Heart left ventricle (tissue), 13 donors: ENCODE results near the gene DSG1.

Source experiments
- POLR2A ChIP-seq, 2 donors: fragments of 450-650 bp; IDR thresholded peaks; one replicate each; pipeline ENCODE4 v1.6.1; 2017; ENCODE audit warnings: antibody characterized with exemption in 2 of 2, mild to moderate bottlenecking in 2 of 2, moderate library complexity in 2 of 2
- TF ChIP-seq, protein P1 (sequence below), 12 donors: fragments of 200-600 bp; sonication (generic) in 4 of 12; IDR thresholded peaks; one replicate each; pipeline versions ENCODE4 v1.5.0 to v1.8.0; 2018 to 2022; ENCODE audit warnings: antibody characterized with exemption in 12 of 12, mild to moderate bottlenecking in 5 of 12
- donor health status: ischemic (EF 13 %, LVEDD 7.1; RV severe dilation, severe dysfunction).
- donor health status: DM: no; HTN: yes; CAD: no.
- donor health status: DM: no; HTN: no; CAD: no.
- donor health status: ischemic (EF 25% LVEDD 6.9; RV normal size, moderate dysfunction).
- donor health status: ischemic (EF 25% LVEDD 5.7; RV mildly dilated, moderate dysfunction).
- donor health status: ischemic (EF 35%, LVEDD 5.7; RV mildly dilated, moderate dysfunction).
- donor health status: nonischemic (EF 11% LVEDD 7.7; RV severe dilation, severe dysfunction).
- donor health status: DM: yes; HTN: yes; CAD: no.
- donor health status: PGD.
- donor health status: ischemic (EF 29% LVEDD 5.4; RV normal size, mild dysfunction).
- donor health status: nonischemic (EF 23%, LVEDD 6.1; RV moderate dilation, normal function).

- TF ChIP-seq, protein P1, sequence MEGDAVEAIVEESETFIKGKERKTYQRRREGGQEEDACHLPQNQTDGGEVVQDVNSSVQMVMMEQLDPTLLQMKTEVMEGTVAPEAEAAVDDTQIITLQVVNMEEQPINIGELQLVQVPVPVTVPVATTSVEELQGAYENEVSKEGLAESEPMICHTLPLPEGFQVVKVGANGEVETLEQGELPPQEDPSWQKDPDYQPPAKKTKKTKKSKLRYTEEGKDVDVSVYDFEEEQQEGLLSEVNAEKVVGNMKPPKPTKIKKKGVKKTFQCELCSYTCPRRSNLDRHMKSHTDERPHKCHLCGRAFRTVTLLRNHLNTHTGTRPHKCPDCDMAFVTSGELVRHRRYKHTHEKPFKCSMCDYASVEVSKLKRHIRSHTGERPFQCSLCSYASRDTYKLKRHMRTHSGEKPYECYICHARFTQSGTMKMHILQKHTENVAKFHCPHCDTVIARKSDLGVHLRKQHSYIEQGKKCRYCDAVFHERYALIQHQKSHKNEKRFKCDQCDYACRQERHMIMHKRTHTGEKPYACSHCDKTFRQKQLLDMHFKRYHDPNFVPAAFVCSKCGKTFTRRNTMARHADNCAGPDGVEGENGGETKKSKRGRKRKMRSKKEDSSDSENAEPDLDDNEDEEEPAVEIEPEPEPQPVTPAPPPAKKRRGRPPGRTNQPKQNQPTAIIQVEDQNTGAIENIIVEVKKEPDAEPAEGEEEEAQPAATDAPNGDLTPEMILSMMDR (IDR thresholded peaks at IDR 0.05): no peak
- no peak for TF ChIP-seq POLR2A (IDR thresholded peaks at IDR 0.05)
These were observed 3.8 kb downstream of the DSG1 start for GRCh38 chr18:31321719-31322118.
